Suprapubic skin (tissue), 4 donors: ENCODE data around the gene SLC25A33. TPM values are rescaled to one million over a fixed set of nuclear protein-coding genes. Genes with fewer than 3 reads are reported as not detected.
A peak's percentile ranks its signal among the peaks of the same experiment; 100 is the strongest.
"Not testable (repeated sequence)": the region's sequence is repeated elsewhere in the genome, so short reads cannot be mapped to it uniquely, and the experiment has no call there.

ENCODE experiments used
- DNase-seq, 2 donors: peaks; one replicate each; pipeline ENCODE4 v3.0.0-alpha.2; 2019; ENCODE audit warnings: low spot score in 2 of 2
- H3K27ac ChIP-seq: fragments of 200-600 bp; sonication (generic); one replicate; pipeline ENCODE4 v1.5.1; 2019
- H3K27me3 ChIP-seq: fragments of 200-600 bp; sonication (generic); one replicate; pipeline ENCODE4 v1.5.1; 2019
- H3K36me3 ChIP-seq: fragments of 200-600 bp; sonication (generic); one replicate; pipeline ENCODE4 v1.5.1; 2019
- H3K4me1 ChIP-seq: fragments of 200-600 bp; sonication (generic); one replicate; pipeline ENCODE4 v1.5.1; 2019
- H3K4me3 ChIP-seq: fragments of 200-600 bp; sonication (generic); one replicate; pipeline ENCODE4 v1.5.1; 2019; ENCODE audit warnings: mild to moderate bottlenecking
- H3K9me3 ChIP-seq: fragments of 200-600 bp; sonication (generic); one replicate; pipeline ENCODE4 v1.5.1; 2019
- EP300 ChIP-seq: sonication (generic); formaldehyde crosslinking; IDR thresholded peaks from one replicate; pipeline ENCODE4 v1.6.1; 2017; ENCODE audit warnings: antibody characterized with exemption
- POLR2A ChIP-seq, 2 donors: fragments of 450-650 bp; IDR thresholded peaks; one replicate each; pipeline ENCODE4 v1.6.1; 2017; ENCODE audit warnings: antibody characterized with exemption in 2 of 2, mild to moderate bottlenecking in 2 of 2, moderate library complexity in 2 of 2
- POLR2AphosphoS5 ChIP-seq, 3 donors: sonication (generic); formaldehyde crosslinking; IDR thresholded peaks; one replicate each; pipeline ENCODE4 v1.6.1; 2017; ENCODE audit warnings: antibody characterized with exemption in 3 of 3
- WGBS: methylation state at CpG from one replicate; pipeline ENCODE4 v1.1.5; 2018; 5-methylcytosine and 5-hydroxymethylcytosine counted together
- total RNA-seq, 4 donors: library from RNA; depleted of rRNA; stranded (reverse); fragments of >200 nt; gene quantifications; one replicate each; pipeline ENCODE4 v1.1.0, GENCODE V29; 2016
- TF ChIP-seq, protein P1 (sequence below), 2 donors: fragments of 200-600 bp in 1 of 2; fragments of 450-650 bp in 1 of 2; sonication (generic) in 1 of 2; IDR thresholded peaks; one replicate each; pipeline ENCODE4 v1.5.1; 2016 to 2019; ENCODE audit warnings: antibody characterized with exemption in 2 of 2, mild to moderate bottlenecking in 1 of 2, moderate library complexity in 1 of 2

The SLC25A33 gene
- total RNA-seq, 4 donors from 2014 or later = 2.3 to 9.7 (median 5.3) TPM

DNA sequence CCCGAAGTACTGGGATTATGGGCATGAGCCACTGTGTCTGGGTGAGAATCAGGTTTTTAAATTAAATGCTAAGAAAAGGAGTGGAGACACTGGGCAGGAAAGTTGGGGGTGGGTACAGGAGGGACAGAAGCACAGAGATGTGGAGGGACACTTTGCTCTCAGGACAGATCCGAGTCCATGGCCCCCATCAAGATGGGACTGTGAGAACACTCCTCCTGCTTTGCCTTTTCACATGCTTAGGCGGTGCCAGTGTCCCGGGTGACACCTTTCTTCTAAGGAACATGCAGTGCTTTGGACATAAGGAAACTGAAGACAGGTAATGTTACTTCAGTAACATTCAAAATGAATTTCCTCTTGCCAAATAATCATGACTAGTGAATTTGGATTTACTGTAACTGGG is 16.7 kb downstream of the SLC25A33 start:
- peaks cover 21% of the 10 kb centered on the region for H3K4me1 ChIP-seq
- peak overlapping the region; percentile 56 for H3K27ac ChIP-seq
- DNase-seq = no peak
- H3K9me3 ChIP-seq = no peaks in the 10 kb centered on the region
- peaks cover 5% of the 10 kb centered on the region for H3K36me3 ChIP-seq
- no peak for TF ChIP-seq POLR2A (IDR thresholded peaks at IDR 0.05)
- TF ChIP-seq EP300 = no peak
- TF ChIP-seq, protein P1, sequence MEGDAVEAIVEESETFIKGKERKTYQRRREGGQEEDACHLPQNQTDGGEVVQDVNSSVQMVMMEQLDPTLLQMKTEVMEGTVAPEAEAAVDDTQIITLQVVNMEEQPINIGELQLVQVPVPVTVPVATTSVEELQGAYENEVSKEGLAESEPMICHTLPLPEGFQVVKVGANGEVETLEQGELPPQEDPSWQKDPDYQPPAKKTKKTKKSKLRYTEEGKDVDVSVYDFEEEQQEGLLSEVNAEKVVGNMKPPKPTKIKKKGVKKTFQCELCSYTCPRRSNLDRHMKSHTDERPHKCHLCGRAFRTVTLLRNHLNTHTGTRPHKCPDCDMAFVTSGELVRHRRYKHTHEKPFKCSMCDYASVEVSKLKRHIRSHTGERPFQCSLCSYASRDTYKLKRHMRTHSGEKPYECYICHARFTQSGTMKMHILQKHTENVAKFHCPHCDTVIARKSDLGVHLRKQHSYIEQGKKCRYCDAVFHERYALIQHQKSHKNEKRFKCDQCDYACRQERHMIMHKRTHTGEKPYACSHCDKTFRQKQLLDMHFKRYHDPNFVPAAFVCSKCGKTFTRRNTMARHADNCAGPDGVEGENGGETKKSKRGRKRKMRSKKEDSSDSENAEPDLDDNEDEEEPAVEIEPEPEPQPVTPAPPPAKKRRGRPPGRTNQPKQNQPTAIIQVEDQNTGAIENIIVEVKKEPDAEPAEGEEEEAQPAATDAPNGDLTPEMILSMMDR (IDR thresholded peaks at IDR 0.05) = no peak
- TF ChIP-seq POLR2AphosphoS5 (IDR thresholded peaks at IDR 0.05) = no peak
- H3K27me3 ChIP-seq = no peaks in the 10 kb centered on the region
- 80% methylated on average over 4 of the region's 4 CpGs for WGBS
- H3K4me3 ChIP-seq = no peak overlapping the region

DNA sequence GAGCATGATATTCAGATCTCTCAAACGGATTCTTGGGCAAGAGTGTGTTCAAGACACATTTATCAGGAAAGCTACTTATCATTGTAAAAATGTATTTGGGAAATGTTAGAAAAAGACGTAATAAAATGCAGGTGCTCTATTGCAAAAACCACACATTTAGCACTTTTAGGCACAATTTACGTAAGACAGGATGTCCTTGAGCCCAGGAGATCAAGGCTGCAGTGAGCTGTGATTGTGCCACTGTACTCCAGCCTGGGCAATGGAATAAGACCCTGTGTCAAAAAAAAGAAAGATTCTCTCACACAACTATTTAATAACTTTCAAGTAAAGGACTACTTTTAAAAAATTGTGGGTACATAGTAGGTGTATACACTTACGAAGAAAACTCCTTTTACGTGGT is 18.4 kb downstream of the SLC25A33 start:
- DNase-seq = no peak
- Histone ChIP-seq H3K27ac (no peak overlapping the region), H3K9me3 (no peaks in the 10 kb centered on the region), H3K4me3 (no peak overlapping the region), H3K27me3 (no peaks in the 10 kb centered on the region), H3K36me3 (peaks cover 5% of the 10 kb centered on the region), H3K4me1 (peaks cover 35% of the 10 kb centered on the region)
- TF ChIP-seq POLR2AphosphoS5 (IDR thresholded peaks at IDR 0.05) (no peak), POLR2A (IDR thresholded peaks at IDR 0.05) (no peak), EP300 (no peak)
- TF ChIP-seq, protein P1 (IDR thresholded peaks at IDR 0.05) = no peak
- WGBS = 96% methylated on average over 5 of the region's 5 CpGs

DNA sequence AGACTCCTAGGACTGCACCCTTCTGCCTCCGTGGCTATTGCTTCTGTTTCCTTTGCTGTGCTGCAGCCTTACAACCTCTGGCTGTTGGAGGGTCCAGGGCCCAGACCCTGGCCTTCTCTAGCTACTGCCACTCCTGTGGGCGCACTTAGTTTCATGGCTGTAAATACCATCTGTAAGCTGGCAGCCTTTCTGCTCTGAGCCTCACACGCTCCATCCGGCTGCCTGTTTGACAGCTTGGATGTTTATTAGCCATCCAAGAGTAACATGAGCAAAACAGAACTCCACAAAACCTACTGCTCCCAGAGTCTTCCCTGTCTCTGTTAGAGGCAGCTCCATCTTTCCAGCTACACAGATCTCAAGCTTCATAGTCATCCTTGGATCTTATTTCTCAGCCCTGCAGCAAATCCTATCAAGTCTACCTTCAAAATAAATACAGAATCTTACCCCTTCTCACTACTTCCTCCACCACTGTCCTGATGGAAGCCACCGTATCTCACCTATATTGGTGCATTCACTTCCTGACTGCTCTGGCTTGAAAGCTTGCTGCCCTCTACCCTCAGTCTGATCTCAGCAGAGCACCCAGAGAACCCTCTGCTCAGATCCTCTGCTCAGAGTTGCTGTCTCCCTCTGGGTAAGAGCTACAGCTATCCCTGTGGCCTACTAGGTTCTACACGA is 19.1 kb downstream of the SLC25A33 start:
- Histone ChIP-seq H3K4me1 (peaks cover 35% of the 10 kb centered on the region), H3K4me3 (no peak overlapping the region), H3K27me3 (no peaks in the 10 kb centered on the region), H3K36me3 (peaks cover 5% of the 10 kb centered on the region), H3K9me3 (no peaks in the 10 kb centered on the region), H3K27ac (no peak overlapping the region)
- 65% methylated on average over 6 of the region's 6 CpGs for WGBS
- DNase-seq = no peak
- TF ChIP-seq POLR2AphosphoS5 (IDR thresholded peaks at IDR 0.05) = no peak
- TF ChIP-seq POLR2A (IDR thresholded peaks at IDR 0.05) = no peak

DNA sequence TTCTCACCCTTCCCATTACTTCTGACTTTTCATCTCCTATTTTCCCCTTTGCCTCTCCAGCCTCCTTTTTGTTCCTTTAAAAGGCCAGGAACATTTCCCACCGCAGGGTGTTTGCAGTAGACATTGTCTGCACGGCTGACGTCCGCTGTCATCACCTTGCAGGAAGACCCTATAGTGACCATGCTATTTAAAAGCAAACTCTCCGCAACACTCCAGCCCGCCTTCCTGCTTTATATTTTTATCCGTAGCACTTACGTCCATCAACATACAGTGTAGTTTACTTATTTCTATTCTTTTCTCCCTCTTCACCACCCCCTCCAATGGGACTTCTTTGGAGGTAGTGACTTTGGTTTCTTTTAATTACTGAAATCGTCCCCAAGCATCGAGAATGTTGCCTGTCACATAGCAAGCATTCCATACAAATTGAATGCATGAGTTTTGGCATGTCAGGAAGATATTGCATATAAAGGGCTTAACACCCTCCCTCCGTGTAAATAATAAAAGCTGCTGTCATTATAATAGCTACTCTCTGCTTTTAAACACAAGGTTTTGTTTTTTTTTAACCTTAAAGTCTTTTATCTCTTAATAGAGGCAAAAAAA is 19.8 kb downstream of the SLC25A33 start:
- Histone ChIP-seq H3K9me3 (no peaks in the 10 kb centered on the region), H3K27me3 (no peaks in the 10 kb centered on the region), H3K36me3 (peaks cover 5% of the 10 kb centered on the region), H3K27ac (no peak overlapping the region), H3K4me1 (peaks cover 35% of the 10 kb centered on the region), H3K4me3 (no peak overlapping the region)
- 69% methylated on average over 11 of the region's 11 CpGs for WGBS
- no peak for DNase-seq
- TF ChIP-seq EP300 = no peak
- TF ChIP-seq POLR2A (IDR thresholded peaks at IDR 0.05) = no peak
- TF ChIP-seq, protein P1 (IDR thresholded peaks at IDR 0.05) = no peak
- TF ChIP-seq POLR2AphosphoS5 (IDR thresholded peaks at IDR 0.05) = no peak

DNA sequence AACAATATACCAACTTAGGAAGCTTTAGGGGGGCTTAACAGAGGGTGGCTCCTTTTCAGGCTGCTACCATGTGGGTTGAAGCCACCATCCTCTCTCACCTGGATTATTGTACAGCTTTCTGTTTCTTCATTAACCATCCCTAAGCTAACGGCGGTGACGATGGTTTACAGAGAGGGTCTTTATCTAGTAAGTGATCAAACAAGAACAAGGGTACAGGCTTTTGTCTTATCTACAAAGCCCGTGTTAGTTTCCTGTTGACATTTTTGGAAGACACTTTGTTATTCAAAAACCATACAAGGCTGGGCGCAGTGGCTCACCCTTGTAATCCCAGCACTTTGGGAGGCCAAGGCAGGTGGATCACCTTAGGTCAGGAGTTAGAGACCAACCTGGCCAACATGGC is 20.4 kb downstream of the SLC25A33 start:
- TF ChIP-seq, protein P1 (IDR thresholded peaks at IDR 0.05) = no peak
- TF ChIP-seq POLR2AphosphoS5 (IDR thresholded peaks at IDR 0.05) (no peak), POLR2A (IDR thresholded peaks at IDR 0.05) (no peak), EP300 (no peak)
- no peak overlapping the region for H3K27ac ChIP-seq

DNA sequence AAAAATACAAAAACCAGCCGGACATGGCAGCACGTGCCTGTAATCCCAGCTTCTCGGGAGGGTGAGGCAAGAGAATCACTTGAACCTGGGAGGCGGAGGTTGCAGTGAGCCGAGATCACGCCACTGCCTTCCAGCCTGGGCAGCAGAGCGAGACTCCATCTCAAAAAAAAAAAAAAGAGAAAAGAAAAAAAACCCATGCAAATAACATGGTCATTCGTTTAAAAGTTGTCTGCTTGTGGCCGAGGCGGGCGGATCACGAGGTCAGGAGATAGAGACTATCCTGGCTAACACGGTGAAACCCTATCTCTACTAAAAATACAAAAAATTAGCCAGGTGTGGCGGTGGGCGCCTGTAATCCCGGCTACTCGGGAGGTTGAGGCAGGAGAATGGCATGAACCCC is 20.8 kb downstream of the SLC25A33 start:
- not testable (repeated sequence) for H3K27me3 ChIP-seq, DNase-seq, H3K9me3 ChIP-seq, H3K36me3 ChIP-seq, H3K4me3 ChIP-seq, H3K27ac ChIP-seq
- H3K4me1 ChIP-seq = peaks cover 35% of the 10 kb centered on the region
- WGBS = 91% methylated on average over 17 of the region's 17 CpGs

More for the DNA sequence above, 20.4 kb downstream of the SLC25A33 start:
- Histone ChIP-seq H3K9me3 (no peaks in the 10 kb centered on the region), H3K36me3 (peaks cover 5% of the 10 kb centered on the region), H3K4me1 (peaks cover 35% of the 10 kb centered on the region), H3K27me3 (no peaks in the 10 kb centered on the region), H3K4me3 (no peak overlapping the region)
- DNase-seq = no peak
- 78% methylated on average over 5 of the region's 5 CpGs for WGBS
